Measurements from ENCODE around the gene FLT3. TPM values are rescaled to one million over a fixed set of nuclear protein-coding genes. Genes with fewer than 3 reads are reported as not detected.
"Not testable (repeated sequence)": the region's sequence is repeated elsewhere in the genome, so short reads cannot be mapped to it uniquely, and the experiment has no call there.

Gene FLT3
- total and polyA plus RNA-seq, 2 donors = 0.67 to 1.0 TPM

GRCh38 chr13:28046981-28047380 lies 53.4 kb downstream of the FLT3 start:
- H3K4me1 ChIP-seq (ENCODE audit: insufficient read depth) = no peaks in the 10 kb centered on the region
- WGBS = 40% methylated on average over 4 of the region's 4 CpGs
- DNase-seq (ENCODE audit: extremely low spot score) = no peak
- H3K36me3 ChIP-seq (ENCODE audit: insufficient read depth) = no peaks in the 10 kb centered on the region
- H3K27ac ChIP-seq (ENCODE audit: low read depth) = no peak overlapping the region
- no peak overlapping the region for H3K4me3 ChIP-seq (ENCODE audit: low read depth, low read length)

- Histone ChIP-seq H3K4me1 (ENCODE audit: insufficient read depth) (no peaks in the 10 kb centered on the region), H3K4me3 (ENCODE audit: low read depth, low read length) (no peak overlapping the region), H3K36me3 (ENCODE audit: insufficient read depth) (no peaks in the 10 kb centered on the region), H3K27ac (ENCODE audit: low read depth) (no peak overlapping the region)
- 78% methylated on average over 3 of the region's 3 CpGs for WGBS
- DNase-seq (ENCODE audit: extremely low spot score) = no peak
Measured at GRCh38 chr13:28045861-28046260, 54.5 kb downstream of the FLT3 start.

DNA sequence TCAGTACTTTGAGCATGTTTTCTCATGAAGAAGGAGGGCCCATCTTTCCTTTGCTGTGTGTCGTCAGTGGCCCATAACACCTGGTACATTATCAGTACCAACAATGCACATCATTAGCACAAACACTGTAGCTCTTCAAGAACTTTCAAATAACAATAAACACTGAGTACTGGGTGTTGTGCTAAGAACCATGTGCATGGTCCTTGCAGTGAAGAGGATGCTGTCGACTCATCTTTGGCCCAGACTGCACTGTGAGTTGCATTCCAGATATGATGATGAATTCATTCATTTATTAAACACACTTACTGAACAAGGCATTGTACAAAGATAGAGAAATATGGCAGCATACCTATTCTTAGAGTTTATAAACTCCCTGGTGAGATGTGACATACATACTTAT lies 55.8 kb downstream of the FLT3 start:
- Histone ChIP-seq H3K4me3 (ENCODE audit: low read depth, low read length) (no peak overlapping the region), H3K36me3 (ENCODE audit: insufficient read depth) (no peaks in the 10 kb centered on the region), H3K27ac (ENCODE audit: low read depth) (no peak overlapping the region), H3K4me1 (ENCODE audit: insufficient read depth) (no peaks in the 10 kb centered on the region)
- 82% methylated on average over 2 of the region's 2 CpGs for WGBS
- no peak for DNase-seq (ENCODE audit: extremely low spot score)

GRCh38 chr13:28043224-28043623 lies 57.2 kb downstream of the FLT3 start:
- H3K4me1 ChIP-seq (ENCODE audit: insufficient read depth) = no peaks in the 10 kb centered on the region
- no peak for DNase-seq (ENCODE audit: extremely low spot score)
- H3K4me3 ChIP-seq (ENCODE audit: low read depth, low read length) = no peak overlapping the region
- no peaks in the 10 kb centered on the region for H3K36me3 ChIP-seq (ENCODE audit: insufficient read depth)
- WGBS = 79% methylated on average over 4 of the region's 4 CpGs
- H3K27ac ChIP-seq (ENCODE audit: low read depth) = no peak overlapping the region

GRCh38 chr13:28041501-28041900 lies 58.9 kb downstream of the FLT3 start:
- WGBS = 69% methylated on average over 8 of the region's 8 CpGs
- no peak overlapping the region for H3K4me3 ChIP-seq (ENCODE audit: low read depth, low read length)
- no peak for DNase-seq (ENCODE audit: extremely low spot score)
- no peaks in the 10 kb centered on the region for H3K36me3 ChIP-seq (ENCODE audit: insufficient read depth)
- no peaks in the 10 kb centered on the region for H3K4me1 ChIP-seq (ENCODE audit: insufficient read depth)
- H3K27ac ChIP-seq (ENCODE audit: low read depth) = no peak overlapping the region

DNA sequence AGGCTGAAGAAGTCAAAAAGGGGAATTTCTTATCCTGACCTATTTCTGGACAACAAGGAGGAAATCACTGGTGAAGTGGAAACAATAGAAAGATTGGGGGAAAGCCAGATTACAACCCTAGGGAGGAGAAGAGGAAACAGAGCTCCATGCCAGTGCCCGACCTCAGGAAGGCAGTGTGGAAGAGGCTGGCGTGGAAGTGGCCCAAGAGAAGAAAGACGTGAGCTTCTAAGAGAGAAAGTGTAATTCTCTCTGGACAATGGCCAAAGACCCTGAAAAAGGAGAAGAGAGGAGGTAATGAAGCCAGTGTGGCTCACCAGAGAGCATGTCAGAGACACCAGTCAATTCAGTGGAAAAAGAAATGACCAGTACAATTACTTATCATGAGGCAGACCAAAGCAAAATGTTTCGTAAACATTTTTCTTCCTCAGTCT lies 59.3 kb downstream of the FLT3 start:
- Histone ChIP-seq H3K4me1 (ENCODE audit: insufficient read depth) (no peaks in the 10 kb centered on the region), H3K27ac (ENCODE audit: low read depth) (no peak overlapping the region), H3K36me3 (ENCODE audit: insufficient read depth) (no peaks in the 10 kb centered on the region), H3K4me3 (ENCODE audit: low read depth, low read length) (no peak overlapping the region)
- DNase-seq (ENCODE audit: extremely low spot score) = no peak
- WGBS = 60% methylated on average over 4 of the region's 4 CpGs

DNA sequence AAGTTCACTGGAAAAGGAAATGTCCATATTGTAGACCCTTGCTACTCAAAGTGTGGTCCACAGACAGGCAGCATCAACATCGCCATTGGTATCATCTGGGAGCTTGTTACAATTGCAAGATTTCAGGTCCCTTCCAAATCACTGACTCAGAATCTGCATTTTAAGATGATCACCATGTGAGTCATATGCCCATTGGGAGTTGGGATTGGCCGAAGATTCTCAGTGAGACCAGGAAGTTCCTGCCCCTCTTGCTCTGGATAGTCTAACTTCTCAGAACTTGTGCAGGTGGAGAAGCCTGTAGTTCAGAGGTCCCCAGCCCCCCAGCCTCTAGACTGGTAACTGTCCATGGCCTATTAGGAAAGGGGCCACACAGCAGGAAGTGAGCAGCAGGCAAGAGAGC lies 63.0 kb downstream of the FLT3 start:
- H3K36me3 ChIP-seq (ENCODE audit: insufficient read depth) = no peaks in the 10 kb centered on the region
- H3K4me1 ChIP-seq (ENCODE audit: insufficient read depth) = no peaks in the 10 kb centered on the region
- DNase-seq (ENCODE audit: extremely low spot score) = no peak
- no peak overlapping the region for H3K4me3 ChIP-seq (ENCODE audit: low read depth, low read length)
- WGBS = 81% methylated on average over 2 of the region's 2 CpGs
- no peak overlapping the region for H3K27ac ChIP-seq (ENCODE audit: low read depth)

- no peak for DNase-seq (ENCODE audit: extremely low spot score)
- WGBS = 54% methylated on average over 6 of the region's 6 CpGs
- Histone ChIP-seq H3K4me3 (ENCODE audit: low read depth, low read length) (no peak overlapping the region), H3K4me1 (ENCODE audit: insufficient read depth) (no peaks in the 10 kb centered on the region), H3K27ac (ENCODE audit: low read depth) (no peak overlapping the region), H3K36me3 (ENCODE audit: insufficient read depth) (no peaks in the 10 kb centered on the region)
Measured at GRCh38 chr13:28035146-28035782, 65.1 kb downstream of the FLT3 start.

DNA sequence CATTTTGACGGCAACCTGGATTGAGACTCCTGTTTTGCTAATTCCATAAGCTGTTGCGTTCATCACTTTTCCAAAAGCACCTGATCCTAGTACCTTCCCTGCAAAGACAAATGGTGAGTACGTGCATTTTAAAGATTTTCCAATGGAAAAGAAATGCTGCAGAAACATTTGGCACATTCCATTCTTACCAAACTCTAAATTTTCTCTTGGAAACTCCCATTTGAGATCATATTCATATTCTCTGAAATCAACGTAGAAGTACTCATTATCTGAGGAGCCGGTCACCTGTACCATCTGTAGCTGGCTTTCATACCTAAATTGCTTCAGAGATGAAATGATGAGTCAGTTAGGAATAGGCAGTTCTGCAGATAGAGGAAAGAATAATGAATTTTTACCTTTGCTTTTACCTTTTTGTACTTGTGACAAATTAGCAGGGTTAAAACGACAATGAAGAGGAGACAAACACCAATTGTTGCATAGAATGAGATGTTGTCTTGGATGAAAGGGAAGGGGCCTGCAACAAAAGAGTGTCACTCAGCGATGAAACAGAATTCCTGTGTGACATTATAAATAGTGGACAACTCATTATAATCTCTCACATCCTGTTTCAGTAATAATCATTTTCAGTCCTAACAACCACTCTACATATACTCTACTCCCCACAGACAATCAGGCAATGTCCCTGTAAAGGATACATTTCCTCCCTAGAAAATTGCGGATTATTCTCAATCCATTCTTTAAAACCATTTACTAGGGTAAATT lies 66.3 kb downstream of the FLT3 start:
- Histone ChIP-seq H3K4me3 (ENCODE audit: low read depth, low read length) (no peak overlapping the region), H3K4me1 (ENCODE audit: insufficient read depth) (no peaks in the 10 kb centered on the region), H3K27ac (ENCODE audit: low read depth) (no peak overlapping the region), H3K36me3 (ENCODE audit: insufficient read depth) (no peaks in the 10 kb centered on the region)
- no peak for DNase-seq (ENCODE audit: extremely low spot score)
- 86% methylated on average over 8 of the region's 8 CpGs for WGBS

DNA sequence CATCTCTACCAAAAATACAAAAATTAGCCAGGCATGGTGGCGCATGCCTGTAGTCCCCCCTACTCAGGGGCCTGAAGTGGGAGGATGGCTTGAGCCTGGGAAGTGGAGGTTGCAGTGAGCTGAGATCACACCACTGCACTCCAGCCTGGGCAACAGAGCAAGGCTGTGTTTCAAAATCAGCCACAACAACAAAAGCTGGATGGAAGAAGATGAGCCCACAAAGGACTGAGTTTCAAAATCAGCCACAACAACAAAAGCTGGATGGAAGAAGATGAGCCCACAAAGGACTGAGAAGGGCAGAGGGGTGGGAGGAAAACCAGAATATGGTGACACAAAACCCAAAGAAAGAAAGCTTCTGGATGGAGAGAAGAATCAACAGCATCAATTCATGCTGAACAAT lies 67.9 kb downstream of the FLT3 start:
- not testable (repeated sequence) for H3K4me3 ChIP-seq (ENCODE audit: low read depth, low read length); H3K36me3 ChIP-seq (ENCODE audit: insufficient read depth); H3K27ac ChIP-seq (ENCODE audit: low read depth); DNase-seq (ENCODE audit: extremely low spot score); H3K4me1 ChIP-seq (ENCODE audit: insufficient read depth)
- WGBS = 100% methylated on average over 1 of the region's 1 CpG

GRCh38 chr13:28031896-28032288 lies 68.5 kb downstream of the FLT3 start:
- WGBS = 87% methylated on average over 5 of the region's 5 CpGs

GRCh38 chr13:28031220-28031895 lies 69.0 kb downstream of the FLT3 start:
- H3K4me3 ChIP-seq (ENCODE audit: low read depth, low read length) = no peak overlapping the region
- DNase-seq (ENCODE audit: extremely low spot score) = no peak
- 86% methylated on average over 10 of the region's 10 CpGs for WGBS
- H3K36me3 ChIP-seq (ENCODE audit: insufficient read depth) = no peaks in the 10 kb centered on the region
- H3K27ac ChIP-seq (ENCODE audit: low read depth) = no peak overlapping the region
- H3K4me1 ChIP-seq (ENCODE audit: insufficient read depth) = no peaks in the 10 kb centered on the region

More at GRCh38 chr13:28031896-28032288, 68.5 kb downstream of the FLT3 start:
- no peaks in the 10 kb centered on the region for H3K36me3 ChIP-seq (ENCODE audit: insufficient read depth)
- DNase-seq (ENCODE audit: extremely low spot score) = no peak
- H3K27ac ChIP-seq (ENCODE audit: low read depth) = no peak overlapping the region
- H3K4me3 ChIP-seq (ENCODE audit: low read depth, low read length) = no peak overlapping the region
- H3K4me1 ChIP-seq (ENCODE audit: insufficient read depth) = no peaks in the 10 kb centered on the region

DNA sequence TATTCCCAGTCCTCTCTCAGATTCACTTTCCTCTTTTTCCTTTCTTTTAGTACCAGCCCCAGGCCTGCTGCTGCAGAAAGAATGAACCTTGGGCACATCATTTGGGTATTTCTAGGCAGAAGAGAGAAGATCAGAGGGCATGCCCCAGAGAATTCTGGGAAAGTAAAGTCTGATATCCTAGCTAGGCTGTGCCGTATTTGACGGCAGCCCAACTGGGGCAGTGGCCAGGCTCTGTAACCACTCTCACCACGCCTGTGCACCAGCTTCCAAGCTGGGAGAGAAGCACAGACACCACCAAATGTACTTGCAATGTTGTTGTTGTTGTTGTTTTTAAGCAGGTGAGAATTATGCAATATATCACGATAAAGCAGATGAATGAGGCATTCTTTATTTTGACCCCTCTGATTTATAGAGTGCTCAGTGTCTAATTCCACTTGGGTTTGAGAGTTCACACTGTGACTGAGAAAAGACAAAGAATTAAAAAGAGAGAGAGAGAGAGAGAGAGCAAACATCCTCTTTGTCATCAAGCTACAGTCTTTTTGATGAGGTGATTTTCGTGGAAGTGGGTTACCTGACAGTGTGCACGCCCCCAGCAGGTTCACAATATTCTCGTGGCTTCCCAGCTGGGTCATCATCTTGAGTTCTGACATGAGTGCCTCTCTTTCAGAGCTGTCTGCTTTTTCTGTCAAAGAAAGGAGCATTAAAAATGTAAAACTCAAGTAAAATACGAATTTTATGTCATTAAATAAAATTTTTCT lies 72.6 kb downstream of the FLT3 start:
- 79% methylated on average over 8 of the region's 8 CpGs for WGBS
- no peak overlapping the region for H3K4me3 ChIP-seq (ENCODE audit: low read depth, low read length)

More for the DNA sequence above, 72.6 kb downstream of the FLT3 start:
- no peak overlapping the region for H3K27ac ChIP-seq (ENCODE audit: low read depth)
- DNase-seq (ENCODE audit: extremely low spot score) = no peak
- no peaks in the 10 kb centered on the region for H3K4me1 ChIP-seq (ENCODE audit: insufficient read depth)
- H3K36me3 ChIP-seq (ENCODE audit: insufficient read depth) = no peaks in the 10 kb centered on the region

Measured in urinary bladder (tissue), 4 donors.